GM21515 (cell line): ENCODE measurements around the gene TCF7L1.

Experiments used
- ATAC-seq: cut with Tn5 transposase; IDR thresholded peaks from one replicate; pipeline ENCODE4 v1.9.1; 2021; ENCODE audit not compliant: unreplicated experiment

Gene TCF7L1

DNA sequence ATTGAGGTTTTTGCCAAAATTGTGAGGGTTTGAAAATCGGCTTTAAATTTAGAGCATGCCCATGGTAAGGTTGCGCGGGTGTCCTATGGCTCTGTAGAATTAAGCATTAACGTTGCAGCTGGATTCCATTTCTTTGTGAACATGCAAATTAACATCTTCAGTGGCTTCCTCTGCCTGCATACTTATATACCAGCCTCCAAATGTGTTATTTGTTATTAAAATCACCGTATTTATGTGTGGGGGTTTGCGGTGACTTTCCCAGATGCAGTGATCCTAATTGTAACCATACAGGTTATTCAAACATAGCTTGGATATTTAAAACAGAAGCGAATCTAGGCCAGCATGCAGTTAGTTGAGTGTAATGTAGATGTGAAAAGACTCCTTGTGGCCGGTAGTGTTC lies 114.4 kb downstream of the TCF7L1 start:
- ATAC-seq = no peak

DNA sequence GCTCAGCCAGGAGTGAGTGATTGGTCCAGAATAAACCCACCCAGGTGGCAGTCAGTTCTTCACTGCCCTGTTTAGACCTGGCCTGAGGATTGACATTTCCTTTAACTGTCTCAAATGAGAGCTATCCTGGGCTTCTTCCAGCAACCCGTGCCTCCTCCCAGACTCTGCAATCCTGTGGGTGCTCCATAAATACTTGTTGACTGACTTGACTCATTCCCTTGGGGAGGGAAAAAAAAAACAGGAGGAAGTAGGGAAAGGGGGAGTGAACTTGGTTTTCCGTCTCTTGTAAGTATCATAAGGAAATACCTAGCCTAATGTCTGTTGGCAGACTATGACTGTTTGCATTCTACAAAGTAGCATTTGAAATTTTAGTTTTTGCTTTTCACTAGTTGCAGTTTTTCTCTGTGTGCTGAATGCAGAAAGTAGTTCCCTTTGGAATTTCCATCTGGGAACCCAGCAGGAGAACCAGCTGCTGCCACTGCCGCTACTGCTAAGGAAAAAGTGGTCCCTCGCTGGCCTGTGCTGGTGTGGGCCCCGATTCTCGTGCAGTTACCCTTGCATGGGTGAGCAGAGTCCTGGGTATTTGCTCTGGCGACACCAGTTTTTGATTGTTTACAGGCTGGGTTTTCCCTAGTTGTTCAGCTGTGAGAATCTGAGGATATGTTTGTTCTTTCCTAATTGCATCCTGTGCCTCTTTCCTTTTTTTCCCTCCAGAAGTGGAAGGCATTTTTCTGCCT lies 115.7 kb downstream of the TCF7L1 start:
- ATAC-seq = no peak

DNA sequence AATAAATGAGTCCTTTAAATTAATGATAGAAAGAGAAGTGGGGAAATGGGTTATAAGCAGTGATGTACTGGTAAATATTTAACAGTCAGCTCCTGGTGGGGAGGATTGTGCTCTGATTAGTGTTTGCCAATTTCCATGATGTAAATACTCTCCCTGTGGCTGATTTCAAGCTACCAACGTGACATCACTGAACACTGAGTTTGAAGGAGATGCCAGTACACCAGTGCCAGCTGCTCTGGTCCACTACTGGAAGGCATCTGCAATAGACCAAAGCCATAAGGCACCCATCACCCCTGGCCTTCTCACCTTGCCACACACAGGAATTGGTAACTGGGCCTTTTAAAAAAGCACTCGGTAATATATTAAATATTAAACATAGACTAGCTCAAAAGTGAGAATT lies 116.9 kb downstream of the TCF7L1 start:
- ATAC-seq = no peak

DNA sequence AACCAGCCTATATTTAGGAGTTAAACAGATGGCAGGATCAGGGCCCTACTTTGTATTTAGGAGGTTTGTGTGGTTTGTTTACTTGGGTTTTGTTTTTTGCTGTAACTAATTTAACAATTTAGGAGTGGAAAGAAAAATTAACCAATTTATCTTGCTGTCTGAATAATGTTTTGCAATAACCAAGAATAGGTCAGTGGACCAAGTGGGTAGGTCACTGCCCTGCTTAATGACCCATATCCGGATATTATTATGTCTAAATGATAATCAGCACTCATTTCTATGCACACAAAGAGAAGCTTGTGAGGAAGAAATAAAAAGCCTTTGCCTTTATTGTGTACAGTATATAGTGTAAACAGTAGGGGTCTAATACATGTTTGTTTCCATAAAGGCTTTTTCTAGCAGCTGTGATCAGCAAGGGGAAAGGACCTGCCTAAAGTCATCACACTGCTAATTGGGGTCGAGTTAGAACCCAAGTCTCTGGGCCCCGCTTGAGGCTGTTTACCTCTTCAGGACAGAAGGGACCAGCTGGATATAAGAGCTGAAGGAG lies 118.0 kb downstream of the TCF7L1 start:
- no peak for ATAC-seq

DNA sequence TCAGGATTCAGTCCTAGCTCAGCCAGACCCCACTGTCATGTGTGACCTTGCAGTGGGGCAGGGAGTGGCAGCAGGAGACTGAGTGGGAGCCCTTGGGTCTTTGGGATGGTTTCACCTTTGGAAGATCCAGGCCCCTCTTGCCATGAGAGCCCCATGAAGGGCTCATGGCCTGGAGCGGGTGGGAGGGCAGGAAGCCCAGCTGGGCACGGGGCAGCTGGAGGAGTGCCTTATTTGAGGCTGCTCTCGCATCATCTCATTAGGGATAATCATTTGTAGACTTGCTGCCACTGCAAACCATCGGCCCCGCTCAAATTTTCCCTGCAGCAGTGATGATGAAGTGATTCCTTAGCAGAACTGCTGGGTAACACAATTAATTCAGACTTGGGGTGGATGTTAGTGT lies 120.7 kb downstream of the TCF7L1 start:
- ATAC-seq = no peak

DNA sequence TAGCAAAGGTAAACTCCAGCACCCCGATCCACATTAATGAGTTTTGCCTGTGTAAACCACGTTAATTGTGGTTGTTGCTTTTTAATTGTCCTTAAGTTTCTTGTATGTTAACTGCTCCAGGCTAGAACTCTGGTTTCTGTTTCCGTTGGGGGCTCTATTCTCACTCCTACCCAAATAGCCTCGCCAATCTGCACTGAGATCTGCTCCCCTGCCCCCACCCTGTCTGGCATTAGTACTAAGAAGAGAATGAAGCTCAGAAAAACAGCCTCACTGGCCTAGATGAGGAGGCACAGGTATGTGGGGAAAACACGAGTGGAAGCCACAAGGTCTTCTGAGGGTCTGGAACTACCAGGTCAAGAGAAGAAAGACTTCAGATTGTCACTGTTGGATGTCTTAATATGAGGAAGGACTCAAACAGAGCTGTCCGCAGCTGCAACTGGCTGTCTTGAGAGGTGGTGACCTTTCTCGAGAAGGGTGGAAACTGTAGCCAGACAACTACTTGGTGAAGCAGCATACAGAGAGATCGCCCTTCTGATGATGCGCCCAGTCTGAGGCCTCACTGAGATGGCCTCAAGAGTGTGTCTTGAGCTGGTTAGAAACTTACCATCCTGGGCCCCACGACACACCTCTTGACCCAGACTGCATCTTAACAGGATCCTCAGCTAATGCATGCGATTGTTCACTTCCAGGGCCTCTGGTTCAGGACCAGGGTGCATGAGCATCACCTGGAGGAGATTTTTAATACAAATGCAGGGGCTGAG lies 121.5 kb downstream of the TCF7L1 start:
- no peak for ATAC-seq

DNA sequence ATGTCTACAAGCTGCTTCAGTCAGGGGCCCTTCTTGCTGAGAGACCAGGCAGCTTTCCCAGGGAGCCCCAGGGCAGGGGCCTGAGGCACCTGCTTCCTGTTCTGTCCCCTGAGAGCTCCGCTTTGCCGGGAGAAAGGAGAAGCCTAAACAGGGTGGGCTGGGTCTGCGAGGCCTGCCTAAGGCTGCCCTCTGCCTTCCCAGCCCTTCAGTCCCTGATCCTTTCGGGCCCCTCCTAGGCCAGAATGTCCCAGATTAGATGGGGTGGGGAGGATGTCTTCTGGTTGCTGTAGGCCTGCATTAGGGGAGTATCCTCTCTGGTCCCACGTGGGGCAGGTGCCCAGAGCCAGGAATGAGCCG lies 122.2 kb downstream of the TCF7L1 start:
- ATAC-seq = no peak

DNA sequence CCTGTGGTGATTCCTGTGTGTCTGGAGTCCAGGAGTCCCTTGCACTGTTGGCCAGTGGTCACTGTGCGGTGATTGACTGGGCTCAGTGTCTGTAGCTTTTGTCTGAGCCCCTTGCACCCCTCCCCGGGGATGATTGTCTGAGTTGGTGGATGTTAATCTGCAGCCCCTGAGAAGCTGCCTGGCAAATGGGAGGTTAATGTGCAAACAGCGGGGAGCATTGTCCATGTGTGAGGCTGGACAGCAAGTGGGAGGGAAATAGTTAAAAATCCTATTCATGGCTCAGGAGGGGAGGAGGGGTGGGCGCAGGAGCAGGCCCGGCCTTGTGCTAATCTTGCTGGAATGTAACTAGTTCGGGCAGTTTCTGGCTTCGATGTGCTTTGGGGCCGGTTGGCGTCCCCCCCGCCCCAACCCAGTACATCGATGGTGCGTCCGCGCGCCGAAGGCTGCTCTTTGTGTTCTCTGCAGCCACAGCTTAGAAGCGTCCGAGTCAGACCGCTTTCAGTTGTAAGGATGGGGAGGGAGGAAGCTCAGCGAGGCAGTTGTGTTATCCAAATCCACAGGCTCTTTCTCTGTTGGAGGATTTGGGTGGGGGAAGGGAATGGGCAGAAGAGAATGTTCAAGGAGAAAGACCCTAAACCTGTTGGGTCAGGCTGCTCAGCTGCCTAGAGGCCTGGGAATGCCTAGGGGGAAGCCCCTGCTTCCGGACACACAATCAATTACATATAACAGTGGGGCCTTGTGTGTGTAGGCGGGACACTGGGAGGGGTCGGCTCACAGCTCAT lies 122.8 kb downstream of the TCF7L1 start:
- no peak for ATAC-seq

DNA sequence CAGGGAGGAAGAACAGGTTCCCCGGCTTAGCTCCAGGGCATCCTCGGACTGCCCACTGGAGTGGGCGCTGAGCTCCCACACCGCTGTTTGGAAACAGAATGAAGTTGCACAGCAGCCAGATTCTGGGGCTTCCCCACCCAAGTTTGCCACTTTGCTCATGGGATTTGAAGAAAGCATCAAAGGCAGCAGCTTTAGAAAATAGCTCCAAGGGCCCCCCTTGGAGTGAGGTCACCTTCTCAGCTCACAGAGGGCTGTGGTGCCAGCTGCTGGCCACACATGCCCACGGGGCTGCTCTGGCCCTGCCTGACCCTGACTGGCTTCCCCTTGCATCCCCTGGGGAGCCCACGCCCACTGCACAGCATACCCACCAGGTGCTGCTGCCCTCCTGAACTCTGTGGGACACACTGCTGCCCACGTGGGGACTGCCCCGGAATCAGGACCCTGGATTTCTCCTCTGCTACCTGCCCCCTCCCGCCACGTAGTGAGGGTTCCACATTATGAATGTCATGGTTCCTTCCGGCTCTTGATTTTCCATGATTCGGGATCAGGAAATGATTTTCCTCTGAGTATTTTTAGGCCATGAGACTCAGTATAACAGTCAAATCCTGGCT lies 124.3 kb downstream of the TCF7L1 start:
- ATAC-seq = no peak

DNA sequence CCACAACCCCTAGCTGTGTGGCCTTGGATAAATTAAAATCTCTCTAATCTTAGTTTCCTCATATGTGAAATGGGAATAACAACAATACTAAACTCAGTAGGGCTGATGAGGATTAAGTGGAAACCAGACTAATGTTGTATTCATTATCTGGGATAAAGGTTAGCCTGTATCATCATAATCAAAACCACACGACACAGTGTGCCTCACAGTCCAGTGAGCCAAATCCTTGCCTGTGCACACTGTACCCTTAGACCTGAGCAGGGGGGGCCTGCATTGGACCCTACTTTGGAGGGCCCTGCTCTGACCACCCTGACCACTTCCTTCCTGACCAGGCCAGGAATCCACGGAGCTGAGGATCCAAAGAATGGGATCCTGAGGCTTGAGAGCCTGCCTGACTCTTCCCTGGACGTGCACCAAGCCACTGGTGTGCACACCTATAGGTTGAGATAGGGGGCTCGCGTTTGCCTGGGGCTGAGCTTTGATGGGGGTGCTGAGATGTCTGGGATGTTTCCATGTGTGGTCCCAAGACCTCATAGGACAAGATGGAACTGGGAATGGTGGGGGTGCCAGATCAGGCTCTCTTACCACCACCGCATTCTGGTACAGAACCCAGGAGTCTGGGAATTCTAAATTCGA lies 124.9 kb downstream of the TCF7L1 start:
- no peak for ATAC-seq

DNA sequence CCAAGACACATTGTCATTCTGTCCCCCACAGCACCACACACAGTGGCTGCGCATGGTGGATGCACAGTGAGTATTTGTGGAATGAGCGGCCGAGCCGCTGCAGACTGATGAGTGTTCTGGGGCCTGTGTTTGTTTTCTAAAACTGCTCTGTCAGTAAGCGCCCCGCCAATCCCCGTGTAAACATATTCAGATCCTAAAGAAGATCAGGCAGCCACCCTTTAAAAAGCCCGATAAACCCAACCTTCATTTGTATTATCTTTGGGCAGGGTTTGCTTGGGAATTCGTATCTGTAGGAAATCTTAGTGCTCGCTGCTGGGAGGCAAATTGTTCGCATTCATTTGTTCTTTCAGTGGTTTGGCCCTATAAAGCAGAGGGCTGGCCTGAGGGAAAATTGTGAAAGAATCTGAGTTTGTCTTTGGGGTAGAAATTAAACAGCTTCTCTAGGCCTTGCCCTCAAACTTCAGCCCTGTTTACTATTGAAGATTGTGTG lies 126.0 kb downstream of the TCF7L1 start:
- ATAC-seq = no peak

DNA sequence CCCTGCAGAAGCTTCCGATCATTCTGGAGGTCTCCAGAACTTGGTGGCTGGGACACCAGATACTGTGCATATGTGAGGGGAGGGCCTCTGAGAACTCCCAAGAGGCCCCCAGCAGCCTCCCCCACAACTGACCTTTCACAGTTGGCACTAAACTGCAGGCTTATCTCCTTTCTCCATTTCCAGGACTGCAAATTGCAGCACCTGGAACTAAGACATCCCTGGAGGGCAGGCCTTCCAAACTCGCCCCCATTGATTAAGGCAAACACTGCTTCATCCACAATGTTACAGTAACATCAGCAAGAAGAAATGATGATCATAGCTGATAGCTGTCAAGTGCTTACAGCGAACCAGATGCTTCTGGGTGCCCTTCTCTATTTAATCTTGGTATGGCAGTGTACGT lies 126.7 kb downstream of the TCF7L1 start:
- no peak for ATAC-seq

DNA sequence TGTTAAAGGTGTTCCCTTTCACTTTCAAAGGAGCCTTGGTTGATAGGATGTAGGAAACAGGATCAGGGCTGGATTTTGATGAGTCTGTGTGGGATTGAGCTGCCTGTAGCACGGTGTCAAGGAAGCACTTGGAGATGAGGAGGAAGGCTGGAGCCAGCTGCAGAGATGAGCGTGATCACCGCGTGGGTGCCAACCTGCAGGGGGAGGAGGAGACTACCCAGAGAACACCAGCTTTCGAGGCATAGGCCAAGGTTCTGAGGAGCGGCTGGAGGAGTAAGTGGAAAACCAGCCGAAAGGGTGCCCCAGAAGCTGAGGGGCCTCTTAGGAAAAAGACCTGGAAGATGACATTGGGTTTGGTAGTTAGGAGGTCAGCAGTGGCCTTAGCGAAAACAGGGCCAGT lies 130.4 kb downstream of the TCF7L1 start:
- ATAC-seq = no peak

DNA sequence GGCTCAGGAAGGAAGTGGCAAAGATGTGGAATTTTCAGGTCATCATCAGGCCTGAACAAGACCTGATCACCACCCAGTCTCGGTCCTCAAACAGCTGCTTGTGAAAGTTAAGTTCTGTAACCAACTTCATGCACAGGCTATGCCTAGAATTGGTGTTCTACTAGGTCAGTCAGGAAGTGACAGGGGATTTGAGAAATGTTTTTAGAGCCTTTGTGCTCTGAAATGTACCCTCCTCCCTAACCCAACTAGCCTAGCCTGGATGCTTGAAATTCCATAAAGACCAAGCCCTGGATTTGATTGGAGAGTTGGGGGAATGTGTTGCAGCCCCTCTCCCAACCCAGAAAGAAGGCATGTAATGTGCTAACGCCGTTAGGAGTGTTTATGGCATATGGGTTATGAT lies 131.3 kb downstream of the TCF7L1 start:
- ATAC-seq = no peak

DNA sequence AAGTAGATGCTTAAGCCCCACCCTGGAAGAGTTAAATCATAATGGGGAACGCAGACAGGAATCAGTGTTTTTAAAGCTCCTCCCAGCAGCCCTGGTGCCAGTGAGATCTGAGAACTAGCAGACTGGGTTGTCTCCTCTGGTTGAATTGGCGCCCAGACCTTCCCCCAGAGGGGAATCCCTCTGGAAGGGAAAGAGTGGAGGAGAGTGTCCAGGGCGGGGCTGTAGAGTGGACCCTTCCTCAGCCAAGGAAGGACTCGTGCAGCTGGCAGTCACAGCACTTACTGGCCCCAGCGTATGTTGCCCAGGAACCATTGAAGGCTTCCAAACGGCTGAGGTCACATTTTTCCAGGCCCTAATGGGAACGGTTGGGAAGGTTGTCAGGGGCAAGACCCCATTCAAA lies 132.1 kb downstream of the TCF7L1 start:
- ATAC-seq = no peak

DNA sequence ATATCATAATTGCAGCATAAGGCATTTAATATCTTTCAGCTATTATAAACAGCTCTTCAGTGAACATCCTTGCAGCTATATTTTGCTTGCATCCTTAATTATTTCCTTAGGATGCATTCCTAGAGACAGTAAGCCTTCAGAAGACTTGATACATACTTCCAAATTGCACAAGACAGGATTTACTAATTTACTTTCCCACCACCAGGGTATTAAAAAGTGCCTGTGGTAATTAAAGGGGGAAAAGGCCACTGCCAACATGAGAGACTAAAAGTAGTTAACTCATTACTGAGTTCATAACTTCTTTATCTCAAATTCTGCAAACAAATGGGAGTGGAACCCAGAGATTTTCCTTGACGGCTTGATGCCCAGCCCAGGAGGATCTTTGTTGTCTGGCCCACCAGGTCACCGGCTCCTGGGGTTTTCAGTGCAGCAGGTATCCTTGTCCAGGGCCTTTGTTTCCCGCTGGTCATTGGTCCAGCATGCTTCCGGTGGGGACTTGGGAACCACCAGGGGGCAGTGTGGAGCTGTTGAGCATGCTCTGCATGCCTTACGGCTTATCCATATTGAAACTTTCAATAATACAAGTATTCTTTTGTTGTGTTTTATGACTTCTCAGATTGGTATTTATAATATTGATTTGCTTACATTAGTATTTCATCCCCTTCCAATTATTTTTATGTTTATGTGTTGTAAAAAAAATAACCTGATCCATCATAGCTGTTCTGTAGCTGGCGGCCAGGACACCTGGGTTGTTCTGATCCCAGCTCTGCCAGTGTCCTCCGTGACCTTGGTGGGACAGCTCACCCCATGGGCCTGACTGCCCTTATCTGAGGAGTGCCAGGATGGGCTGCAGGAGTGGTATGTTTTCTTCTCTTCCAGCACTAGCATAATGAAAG lies 133.2 kb downstream of the TCF7L1 start:
- ATAC-seq = peak; percentile 76

DNA sequence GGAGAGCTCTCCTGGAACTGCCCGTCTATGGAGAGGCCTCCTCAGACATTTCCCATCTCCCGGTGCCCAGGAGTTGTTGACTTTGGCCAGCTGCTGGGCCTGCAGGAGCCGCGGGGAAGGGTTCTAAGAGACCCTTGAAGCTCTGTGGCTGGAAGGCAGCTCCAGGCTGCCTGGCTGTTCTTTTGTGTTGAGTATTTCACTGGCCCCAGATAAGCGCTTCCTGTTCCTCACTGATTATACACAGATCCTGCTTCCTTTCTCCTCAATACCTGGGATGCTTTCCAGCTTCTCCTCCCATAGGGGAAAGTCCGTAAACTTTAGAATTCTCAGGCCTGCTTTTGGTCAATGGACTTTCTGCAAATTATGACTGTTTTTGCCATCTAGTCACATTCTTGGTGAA lies 136.8 kb downstream of the TCF7L1 start:
- ATAC-seq = no peak

DNA sequence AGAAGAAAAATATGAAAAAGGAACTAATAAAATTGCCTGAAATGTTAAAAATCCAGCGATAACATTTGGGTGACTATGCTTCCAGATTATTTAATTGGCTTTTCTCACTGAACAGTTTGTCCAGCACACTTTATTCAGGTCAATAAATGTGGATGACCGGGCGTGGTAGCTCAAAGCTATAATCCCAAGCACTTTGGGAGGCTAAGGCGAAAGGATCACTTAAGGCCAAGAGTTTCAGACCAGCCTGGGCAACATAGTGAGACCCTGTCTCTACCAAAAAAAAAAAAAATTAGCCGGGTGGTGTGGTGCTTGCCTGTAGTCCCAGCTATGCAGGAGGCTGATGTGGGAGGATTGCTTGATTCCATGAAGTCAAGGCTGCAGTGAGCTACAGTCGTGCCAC lies 139.2 kb downstream of the TCF7L1 start:
- no peak for ATAC-seq
